GM04504 (cell line): ENCODE measurements around the gene SNF8.
"Not testable (repeated sequence)": the region's sequence is repeated elsewhere in the genome, so short reads cannot be mapped to it uniquely, and the experiment has no call there.

ENCODE experiments used
- DNase-seq: peaks from one replicate; pipeline ENCODE4 v3.0.0-alpha.2; 2012; ENCODE audit warnings: low read depth

The SNF8 gene, protein sequence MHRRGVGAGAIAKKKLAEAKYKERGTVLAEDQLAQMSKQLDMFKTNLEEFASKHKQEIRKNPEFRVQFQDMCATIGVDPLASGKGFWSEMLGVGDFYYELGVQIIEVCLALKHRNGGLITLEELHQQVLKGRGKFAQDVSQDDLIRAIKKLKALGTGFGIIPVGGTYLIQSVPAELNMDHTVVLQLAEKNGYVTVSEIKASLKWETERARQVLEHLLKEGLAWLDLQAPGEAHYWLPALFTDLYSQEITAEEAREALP

DNA sequence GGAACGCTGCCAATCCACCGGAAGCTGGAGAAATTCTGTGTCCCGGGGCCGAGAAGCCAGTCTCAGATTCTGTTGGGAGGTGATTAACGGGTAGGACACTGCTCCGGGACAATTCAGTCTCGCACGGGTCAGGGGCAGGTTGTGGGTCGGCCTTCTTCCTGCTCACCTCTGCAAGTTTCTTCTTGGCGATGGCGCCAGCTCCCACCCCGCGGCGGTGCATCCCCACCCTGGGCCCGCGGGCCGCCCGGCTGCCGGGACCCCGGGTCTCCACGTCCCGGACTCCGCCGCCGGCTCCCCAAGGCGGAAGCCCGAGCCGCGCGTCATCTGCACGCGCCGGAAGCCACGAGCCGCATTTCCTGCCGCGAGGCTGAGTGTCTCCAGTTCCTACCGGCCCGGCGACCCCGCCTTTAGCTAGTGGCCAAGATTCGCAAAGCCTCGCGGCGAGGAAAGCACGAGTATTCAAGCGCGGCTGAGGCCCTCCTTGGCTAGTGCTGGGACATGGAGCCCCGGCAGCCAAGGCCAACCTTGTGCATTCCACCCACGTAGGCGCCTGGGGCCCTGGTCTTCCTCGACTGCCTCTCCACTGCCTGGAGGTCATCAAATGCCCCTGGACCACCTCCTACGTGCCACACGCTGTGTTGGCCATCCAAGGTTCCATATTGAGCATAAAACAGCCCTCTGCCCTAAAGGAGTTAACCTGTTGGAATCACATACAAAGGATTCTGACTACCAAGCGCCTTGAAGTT, at the start of gene SNF8:
Gene SNF8 (minus strand): TSS at position 328 of the 746 bp plus-strand sequence. CDS start 108 bp downstream, at position 220.
- DNase-seq = peak; percentile 71

GRCh38 chr17:48993951-48994350, 49.3 kb upstream of the SNF8 start:
- DNase-seq = no peak

GRCh38 chr17:48993305-48993704, 48.7 kb upstream of the SNF8 start:
- no peak for DNase-seq

DNA sequence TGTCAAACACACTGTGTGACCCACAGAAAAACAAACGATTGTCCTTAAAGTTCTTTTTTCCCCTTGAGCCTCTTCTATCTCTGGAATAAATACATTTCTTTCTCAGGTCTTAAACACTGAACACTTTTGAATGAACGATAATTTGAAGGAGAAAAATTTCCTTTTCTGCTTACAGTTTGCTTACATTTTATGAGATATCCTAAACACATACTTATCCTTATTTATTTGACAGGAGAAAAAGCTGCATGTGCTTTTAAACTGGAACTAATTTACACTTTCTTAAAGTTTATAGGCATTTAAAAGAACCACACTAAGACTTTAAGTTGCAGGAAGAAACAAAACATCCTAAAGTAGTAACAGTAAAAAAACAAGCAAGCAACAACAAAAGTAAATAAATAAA, 47.8 kb upstream of the SNF8 start:
- no peak for DNase-seq

DNA sequence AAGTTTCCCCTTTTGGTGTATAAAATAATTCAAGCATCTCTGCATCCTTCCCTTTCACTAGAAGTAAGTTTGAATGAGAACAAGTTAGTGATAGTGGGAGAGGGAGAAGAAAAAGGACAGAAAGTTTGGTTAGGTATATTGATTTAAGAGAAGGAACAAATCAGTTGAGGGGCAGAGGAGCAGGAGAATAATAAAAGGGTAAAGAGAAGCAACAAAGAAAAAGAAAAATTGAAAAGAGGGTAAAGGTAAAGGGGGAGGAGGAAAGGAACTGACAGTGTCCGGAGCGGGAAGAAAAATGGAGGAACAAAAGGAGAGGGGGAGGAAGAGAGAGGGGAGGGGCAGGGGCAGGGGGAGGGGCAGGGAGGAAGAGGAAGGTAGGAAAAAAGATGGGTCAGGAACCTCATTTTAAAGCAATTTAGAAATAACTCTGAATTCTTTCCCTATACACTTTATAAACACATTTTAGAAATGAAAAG, 46.3 kb upstream of the SNF8 start:
- DNase-seq = no peak

DNA sequence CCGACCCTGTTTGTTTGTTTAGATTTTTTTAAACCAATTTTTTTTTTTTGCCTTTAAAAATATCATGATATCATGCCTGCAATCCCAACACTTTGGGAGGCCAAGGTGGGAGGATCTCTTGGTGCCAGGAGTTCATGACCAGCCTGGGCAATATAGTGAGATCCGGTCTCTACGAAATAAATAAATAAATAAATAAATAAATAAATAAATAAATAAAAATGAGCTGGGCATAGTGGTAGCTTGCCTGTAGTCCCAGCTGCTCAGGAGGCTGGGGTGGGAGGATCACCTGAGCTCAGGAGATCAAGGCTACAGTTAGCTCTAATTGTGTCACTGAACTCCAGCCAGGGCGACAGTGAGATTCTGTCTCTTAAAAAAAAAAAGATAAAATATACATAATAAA, 44.5 kb upstream of the SNF8 start:
- no peak for DNase-seq

- no peak for DNase-seq
Observed at GRCh38 chr17:48985436-48986245, 41.0 kb upstream of the SNF8 start.

DNA sequence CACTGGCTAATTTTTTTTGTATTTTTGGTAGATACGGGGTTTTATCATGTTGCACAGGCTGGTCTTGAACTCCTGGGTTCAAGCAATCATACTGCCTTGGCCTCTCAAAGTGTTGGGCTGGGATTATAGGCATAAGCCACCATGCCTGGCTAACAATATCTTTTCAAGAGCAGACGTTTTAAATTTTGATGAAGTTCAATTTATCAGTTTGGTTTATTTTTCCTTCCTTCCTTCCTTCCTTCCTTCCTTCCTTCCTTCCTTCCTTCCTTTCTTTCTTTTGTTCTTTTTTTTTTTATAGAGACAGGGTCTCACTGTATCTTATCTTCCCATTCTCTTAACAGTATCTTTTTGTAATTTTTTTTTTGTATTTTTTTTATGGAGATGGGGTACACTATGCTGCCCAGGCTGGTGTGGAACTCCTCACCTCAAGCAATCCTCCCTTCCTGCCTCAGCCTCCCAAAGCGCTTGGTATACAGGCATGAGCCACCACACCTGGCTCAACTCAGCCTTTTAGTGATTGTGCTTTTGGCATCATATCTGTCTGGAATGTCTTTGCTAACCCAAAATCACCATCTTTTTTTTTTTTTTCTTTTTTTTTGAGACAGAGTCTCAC, 37.4 kb upstream of the SNF8 start:
- DNase-seq = no peak

- DNase-seq = no peak
Observed at GRCh38 chr17:48973806-48974205, 29.2 kb upstream of the SNF8 start.

GRCh38 chr17:48972749-48973097, 28.1 kb upstream of the SNF8 start:
- DNase-seq = no peak

DNA sequence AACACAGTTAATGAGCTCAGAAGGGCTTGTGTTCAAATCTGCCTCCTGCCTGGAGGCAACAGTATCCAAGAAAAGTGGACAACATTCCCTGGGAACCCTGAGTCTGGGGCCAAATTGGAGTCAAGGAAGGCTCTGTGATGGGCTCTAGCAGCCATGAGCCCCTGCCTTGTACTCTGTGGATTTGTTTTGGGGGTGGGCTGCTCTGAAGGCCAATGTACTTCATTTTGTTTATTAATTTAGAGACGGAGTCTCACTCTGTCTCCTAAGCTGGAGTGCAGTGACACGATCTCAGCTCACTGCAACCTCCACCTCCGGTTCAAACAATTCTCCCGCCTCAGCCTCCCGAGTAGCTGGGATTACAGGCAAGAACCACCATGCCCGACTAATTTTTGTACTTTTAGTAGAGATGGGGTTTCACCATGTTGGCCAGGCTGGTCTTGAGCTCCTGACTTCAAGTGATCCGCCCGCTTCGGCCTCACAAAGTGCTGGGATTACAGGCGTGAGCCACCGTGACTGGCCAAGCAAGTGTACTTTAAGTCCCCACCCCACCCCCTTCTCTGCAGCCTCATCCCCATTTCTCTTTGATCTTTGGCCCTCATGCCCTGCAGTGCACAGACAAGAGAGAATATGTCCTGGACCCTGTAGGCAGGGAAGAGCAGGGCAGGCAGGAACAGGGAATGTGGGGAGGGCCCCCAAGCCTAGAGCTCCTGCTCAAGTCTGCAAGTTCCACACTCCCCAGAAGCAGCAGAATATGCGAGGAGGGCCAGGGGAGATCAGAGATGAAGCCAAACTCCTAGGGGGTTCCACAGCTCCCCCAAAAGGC, 26.4 kb upstream of the SNF8 start:
- no peak for DNase-seq

DNA sequence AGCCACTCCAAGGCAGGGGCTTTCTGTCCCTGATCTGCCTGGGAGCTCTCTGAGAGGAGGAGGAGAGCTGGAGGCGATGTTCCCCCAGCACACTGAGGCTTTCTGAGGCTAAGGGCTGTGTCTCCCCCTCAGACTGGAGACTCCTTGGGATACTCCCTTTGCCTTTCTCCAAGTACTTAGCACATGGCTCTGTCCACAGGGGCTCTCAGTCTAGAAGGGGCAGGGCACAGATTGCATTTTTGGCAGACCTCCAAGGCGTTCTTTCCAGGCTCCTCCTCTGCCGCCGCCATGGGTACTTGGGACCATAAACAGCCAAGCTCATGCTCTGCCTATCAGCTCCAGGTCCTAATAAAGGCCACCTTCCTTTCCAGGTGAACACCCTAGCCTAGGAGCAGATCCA, 25.6 kb upstream of the SNF8 start:
- no peak for DNase-seq

DNA sequence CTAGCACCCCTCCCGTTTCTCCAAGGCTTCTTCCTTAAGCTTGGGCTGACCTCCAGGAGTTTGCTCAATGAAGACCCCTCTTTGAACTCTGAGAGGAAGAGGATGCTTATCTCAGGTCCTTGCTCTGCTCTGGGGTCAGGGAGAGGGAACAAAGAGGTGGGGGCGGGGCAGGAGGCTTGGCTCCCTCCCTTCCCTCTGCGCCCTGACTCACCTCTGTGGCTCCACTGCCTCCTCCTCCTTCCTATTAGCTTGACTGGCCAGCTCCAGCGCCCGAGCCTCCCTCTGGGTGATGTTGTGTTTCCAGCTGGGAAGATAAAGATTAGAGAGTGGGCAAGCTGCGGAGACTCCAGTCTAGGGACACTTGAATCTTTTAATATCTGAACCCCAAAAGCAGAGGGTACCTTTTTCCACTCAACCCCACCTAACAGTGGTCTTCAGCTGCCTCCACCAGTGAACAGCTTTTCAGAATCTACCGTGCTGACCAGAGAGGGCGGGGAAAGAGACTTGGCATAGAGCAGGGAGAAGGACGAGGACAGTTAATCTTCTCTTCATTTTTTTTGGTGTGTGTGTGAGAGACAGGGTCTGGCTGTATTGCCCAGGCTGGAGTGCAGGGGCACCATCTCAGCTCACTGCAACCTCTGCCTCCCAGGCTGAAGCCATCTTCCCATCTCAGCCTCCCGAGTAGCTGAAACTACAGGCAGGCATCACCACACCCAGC, 17.0 kb upstream of the SNF8 start:
- peak; percentile 33 for DNase-seq

GRCh38 chr17:48960834-48961515, 16.3 kb upstream of the SNF8 start:
- no peak for DNase-seq

- peak; percentile 35 for DNase-seq
Observed at GRCh38 chr17:48954300-48954755, 9.7 kb upstream of the SNF8 start.

DNA sequence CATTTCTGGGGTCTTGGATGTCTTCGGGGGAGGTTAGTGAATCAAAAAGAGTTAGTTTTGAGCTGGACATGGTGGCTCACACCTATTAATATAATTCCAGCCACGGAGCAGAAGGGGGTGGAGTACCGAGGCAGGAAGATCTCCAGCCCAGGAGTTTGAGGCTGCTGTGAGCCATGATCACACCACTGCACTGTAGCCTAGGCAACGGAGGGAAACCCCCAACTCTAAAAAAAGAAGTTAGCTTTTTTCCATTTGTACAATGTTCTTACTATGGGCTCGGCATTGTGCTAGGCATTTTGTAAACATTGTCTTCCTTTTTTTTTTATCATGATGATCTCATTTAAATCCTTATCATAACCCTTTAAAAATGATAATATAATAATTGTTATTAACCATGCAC, 8.3 kb upstream of the SNF8 start:
- DNase-seq = no peak

DNA sequence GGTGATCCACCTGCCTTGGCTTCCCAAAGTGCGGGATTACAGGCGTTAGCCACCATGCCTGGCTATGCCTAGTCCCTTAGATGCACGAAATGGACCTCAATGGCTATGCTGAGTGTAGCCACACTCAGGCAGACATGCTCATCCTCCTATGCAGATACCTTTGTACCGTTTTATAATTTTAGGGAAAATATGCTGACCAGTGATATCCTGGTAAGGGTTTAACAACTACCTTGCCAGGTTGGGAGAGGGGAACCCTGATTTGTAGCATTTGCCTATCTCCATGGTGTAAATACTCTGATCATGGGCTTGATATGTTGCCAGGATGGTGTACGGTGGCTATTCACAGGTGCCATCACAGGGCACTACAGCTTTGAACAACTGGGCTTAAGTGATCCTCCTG, 6.9 kb upstream of the SNF8 start:
- no peak for DNase-seq

DNA sequence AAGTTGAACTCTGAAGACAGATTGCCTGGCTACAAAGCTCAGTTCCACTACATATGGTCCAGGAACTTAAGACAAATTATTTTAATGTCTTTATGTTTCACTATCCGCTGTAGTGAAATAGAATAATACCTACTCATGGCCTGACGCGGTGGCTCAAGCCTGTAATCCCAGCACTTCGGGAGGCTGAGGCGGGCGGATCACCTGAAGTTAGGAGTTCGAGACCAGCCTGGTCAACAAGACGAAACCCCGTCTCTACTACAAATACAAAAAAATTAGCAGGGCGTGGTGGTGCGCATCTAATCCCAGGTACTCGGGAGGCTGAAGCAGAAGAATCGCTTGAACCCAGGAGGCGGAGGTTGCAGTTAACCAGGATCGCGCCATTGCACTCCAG, 614 bp upstream of the SNF8 start:
- not testable (repeated sequence) for DNase-seq

GRCh38 chr17:48933035-48933434, 11.6 kb downstream of the SNF8 start:
- no peak for DNase-seq

DNA sequence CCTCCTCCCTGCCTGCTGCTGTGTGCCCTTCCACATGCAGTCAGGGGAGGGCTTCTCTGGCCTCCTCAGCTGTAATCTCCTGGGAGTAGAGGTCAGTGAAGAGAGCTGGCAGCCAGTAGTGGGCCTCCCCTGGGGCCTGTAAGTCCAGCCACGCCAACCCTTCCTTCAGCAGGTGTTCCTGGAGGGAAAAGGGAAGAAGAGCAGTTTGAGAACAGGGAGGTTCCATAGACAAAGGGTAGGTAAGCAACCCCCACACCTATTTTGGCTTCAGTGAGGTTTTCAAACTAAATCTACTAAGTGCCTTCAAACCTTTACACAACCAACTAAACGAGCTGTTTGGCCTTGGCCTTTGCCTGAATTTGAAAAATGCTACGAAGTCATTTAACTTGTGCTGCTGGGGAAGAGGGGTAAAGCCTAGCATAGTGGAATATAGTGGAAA, 14.2 kb downstream of the SNF8 start:
- DNase-seq = no peak
